Inflammatory macrophage treated with lipopolysaccharide for 4 hours (primary cell): Measurements from ENCODE around the gene SMPD3.

Experiments
- DNase-seq: peaks from one replicate; pipeline ENCODE4 v3.0.0-alpha.2; 2020

SMPD3 gene

GRCh38 chr16:68367440-68367839, 80.9 kb downstream of the SMPD3 start:
- DNase-seq, result no peak

GRCh38 chr16:68367030-68367429, 81.3 kb downstream of the SMPD3 start:
- peak; percentile 52 for DNase-seq

GRCh38 chr16:68366062-68366461, 82.2 kb downstream of the SMPD3 start:
- DNase-seq, result no peak

- peak; percentile 60 for DNase-seq
Observed at GRCh38 chr16:68365167-68365817, 83.0 kb downstream of the SMPD3 start.

- peak; percentile 60 for DNase-seq
Observed at GRCh38 chr16:68364561-68364998, 83.7 kb downstream of the SMPD3 start.

GRCh38 chr16:68363658-68364521, 84.4 kb downstream of the SMPD3 start:
- peak; percentile 58 for DNase-seq

GRCh38 chr16:68362947-68363657, 85.2 kb downstream of the SMPD3 start:
- no peak for DNase-seq

- no peak for DNase-seq
Observed at GRCh38 chr16:68362262-68362913, 85.9 kb downstream of the SMPD3 start.

GRCh38 chr16:68361485-68361884, 86.8 kb downstream of the SMPD3 start:
- DNase-seq, result no peak

- DNase-seq, result no peak
Observed at GRCh38 chr16:68360956-68361355, 87.4 kb downstream of the SMPD3 start.

GRCh38 chr16:68360547-68360946, 87.8 kb downstream of the SMPD3 start:
- DNase-seq, result no peak

GRCh38 chr16:68359398-68360191, 88.7 kb downstream of the SMPD3 start:
- no peak for DNase-seq

GRCh38 chr16:68358951-68359350, 89.4 kb downstream of the SMPD3 start:
- DNase-seq, result no peak

- no peak for DNase-seq
Observed at GRCh38 chr16:68357923-68358322, 90.4 kb downstream of the SMPD3 start.

- no peak for DNase-seq
Observed at GRCh38 chr16:68357521-68357922, 90.8 kb downstream of the SMPD3 start.

- DNase-seq, result no peak
Observed at GRCh38 chr16:68356919-68357286, 91.4 kb downstream of the SMPD3 start.

- peak; percentile 18 for DNase-seq
Observed at GRCh38 chr16:68356249-68356918, 91.9 kb downstream of the SMPD3 start.

- no peak for DNase-seq
Observed at GRCh38 chr16:68355447-68356248, 92.7 kb downstream of the SMPD3 start.

- no peak for DNase-seq
Observed at GRCh38 chr16:68354816-68355215, 93.5 kb downstream of the SMPD3 start.

GRCh38 chr16:68353366-68353765, 94.9 kb downstream of the SMPD3 start:
- no peak for DNase-seq

- DNase-seq, result no peak
Observed at GRCh38 chr16:68351991-68352431, 96.3 kb downstream of the SMPD3 start.
